Activated T-cell treated with anti-CD3 and anti-CD28 coated beads for 4 hours (primary cell): ENCODE results near the gene BTD.
"Not testable (repeated sequence)": the region's sequence is repeated elsewhere in the genome, so short reads cannot be mapped to it uniquely, and the experiment has no call there.

ENCODE experiments used
- DNase-seq: peaks from one replicate; pipeline ENCODE4 v3.0.0-alpha.2; 2020

BTD gene

GRCh38 chr3:15601399-15602145 lies at the start of gene BTD, which contains the start of gene HACL1:
Gene BTD (plus strand): TSS chr3:15601745. CDS start chr3:15635440, 33,695 bp downstream.
Gene HACL1 (minus strand): TSS chr3:15601569. CDS start chr3:15601463, 106 bp downstream.
- peak; percentile 99 for DNase-seq

- DNase-seq = no peak
Measured at GRCh38 chr3:15551902-15552301, 49.6 kb upstream of the BTD start.

GRCh38 chr3:15553749-15554148 lies 47.8 kb upstream of the BTD start:
- DNase-seq = no peak

DNA sequence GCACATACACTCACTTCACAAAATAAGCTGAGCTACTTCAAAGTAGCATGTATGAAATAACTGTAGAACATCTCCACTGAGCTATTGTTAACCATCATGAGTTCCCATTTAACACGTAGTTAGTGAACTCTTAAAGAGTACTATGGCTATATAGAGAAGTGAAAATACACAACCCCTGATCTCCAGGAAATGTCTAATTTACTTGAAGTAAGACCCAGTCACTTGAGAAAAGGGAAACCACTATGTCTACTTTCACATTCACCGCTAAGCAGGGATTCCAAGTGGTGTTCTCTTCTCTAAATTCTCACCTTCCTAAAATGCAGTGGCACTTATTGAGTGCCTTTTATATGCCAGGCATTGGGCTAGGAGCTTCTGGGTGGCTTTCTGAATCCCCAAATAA lies 45.0 kb upstream of the BTD start:
- DNase-seq = no peak

DNA sequence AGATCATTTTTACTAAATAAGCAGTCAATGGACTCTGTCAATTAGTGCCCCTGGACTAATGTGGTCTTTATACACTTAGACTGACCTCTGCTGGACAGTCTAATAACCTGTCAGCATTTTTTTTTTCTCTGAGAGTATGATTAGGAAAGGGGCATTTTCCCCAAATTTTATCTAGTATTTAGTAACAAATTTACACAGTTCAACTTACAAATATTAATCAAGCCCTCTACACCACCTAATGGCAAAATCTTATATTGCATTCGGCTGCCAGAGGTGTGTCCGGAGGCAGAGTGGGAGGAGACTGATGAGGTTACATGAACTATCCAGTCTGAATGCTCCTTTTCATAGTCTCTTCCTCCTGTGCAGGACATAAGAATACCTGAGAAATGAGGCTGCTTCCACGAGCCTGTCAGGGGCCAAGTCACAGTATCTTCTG lies 44.0 kb upstream of the BTD start:
- DNase-seq = peak; percentile 38

GRCh38 chr3:15558581-15558980 lies 43.0 kb upstream of the BTD start:
- no peak for DNase-seq

- DNase-seq = no peak
Measured at GRCh38 chr3:15562560-15562959, 39.0 kb upstream of the BTD start.

GRCh38 chr3:15563190-15563589 lies 38.4 kb upstream of the BTD start:
- DNase-seq = no peak

DNA sequence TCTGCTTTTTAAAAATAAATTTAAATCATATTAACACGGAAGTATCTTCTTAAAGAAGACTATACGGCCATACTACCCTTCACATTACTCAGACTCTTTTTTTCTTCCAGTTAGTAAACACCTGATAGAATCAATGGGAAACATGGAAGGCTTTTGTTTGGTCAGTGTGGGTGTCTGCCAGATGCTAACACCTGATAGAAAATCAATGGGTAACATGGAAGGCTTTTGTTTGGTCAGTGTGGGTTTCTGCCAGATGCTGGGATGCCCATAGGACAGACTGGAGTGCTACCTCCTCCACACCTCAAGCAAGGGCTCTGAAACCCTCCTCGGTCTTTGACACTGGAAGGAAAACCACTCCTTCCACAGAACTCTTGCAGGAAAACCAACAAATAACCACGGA lies 29.4 kb upstream of the BTD start:
- DNase-seq = no peak

DNA sequence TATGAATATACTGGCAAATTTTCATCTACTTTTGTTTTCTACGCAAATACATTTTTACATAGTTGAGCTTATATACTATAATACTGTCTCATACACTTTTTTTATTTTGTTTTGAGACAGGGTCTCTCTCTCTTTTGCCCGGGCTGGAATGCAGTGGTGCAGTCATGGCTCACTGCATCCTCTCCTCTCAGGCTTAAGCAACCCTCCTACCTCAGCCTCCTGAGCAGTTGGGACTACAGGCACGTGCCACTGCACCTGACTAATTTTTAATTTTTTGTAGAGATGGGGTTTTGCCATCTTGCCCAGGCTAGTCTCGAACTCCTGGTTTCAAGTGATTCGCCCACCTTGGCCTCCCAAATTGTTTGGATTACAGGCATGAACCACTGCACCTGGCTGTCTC lies 26.1 kb upstream of the BTD start:
- no peak for DNase-seq

DNA sequence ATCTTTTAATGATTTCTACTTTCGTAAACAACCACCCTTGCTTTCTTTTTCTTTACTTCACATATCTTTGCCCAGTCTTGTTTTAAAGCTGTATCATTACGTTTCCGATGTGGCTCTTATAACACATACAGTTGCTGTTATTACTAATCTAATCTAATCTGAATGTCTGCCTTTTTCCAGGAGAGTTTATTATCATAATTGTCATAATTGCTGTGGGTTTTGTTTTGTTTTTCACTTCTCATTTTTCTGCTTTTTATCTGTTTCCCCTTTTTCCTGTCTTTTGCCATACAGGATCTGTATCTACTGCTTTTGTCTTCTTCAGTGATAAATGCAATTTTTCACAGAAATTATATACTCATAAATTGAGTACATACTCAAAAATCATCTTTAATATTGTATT lies 25.1 kb upstream of the BTD start:
- DNase-seq = no peak

GRCh38 chr3:15578289-15578867 lies 23.2 kb upstream of the BTD start:
- no peak for DNase-seq

DNA sequence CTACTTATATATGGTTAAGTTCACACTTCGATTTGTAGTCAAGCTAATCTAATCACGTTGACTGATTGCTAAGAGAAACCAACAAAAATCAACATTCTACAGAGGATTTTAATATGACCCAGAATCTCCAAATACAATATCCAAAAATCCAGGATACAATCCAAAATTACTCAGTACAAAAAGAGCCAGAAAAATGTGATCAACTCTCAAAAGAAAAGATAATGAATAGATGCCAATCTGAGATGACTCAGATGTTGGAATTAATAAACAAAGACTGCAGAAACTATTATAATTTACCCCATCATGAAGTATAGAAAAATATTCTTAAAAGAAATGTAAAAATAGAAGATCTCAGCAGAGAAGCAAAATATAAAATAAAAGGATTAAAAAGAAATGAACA lies 22.5 kb upstream of the BTD start:
- DNase-seq = no peak

DNA sequence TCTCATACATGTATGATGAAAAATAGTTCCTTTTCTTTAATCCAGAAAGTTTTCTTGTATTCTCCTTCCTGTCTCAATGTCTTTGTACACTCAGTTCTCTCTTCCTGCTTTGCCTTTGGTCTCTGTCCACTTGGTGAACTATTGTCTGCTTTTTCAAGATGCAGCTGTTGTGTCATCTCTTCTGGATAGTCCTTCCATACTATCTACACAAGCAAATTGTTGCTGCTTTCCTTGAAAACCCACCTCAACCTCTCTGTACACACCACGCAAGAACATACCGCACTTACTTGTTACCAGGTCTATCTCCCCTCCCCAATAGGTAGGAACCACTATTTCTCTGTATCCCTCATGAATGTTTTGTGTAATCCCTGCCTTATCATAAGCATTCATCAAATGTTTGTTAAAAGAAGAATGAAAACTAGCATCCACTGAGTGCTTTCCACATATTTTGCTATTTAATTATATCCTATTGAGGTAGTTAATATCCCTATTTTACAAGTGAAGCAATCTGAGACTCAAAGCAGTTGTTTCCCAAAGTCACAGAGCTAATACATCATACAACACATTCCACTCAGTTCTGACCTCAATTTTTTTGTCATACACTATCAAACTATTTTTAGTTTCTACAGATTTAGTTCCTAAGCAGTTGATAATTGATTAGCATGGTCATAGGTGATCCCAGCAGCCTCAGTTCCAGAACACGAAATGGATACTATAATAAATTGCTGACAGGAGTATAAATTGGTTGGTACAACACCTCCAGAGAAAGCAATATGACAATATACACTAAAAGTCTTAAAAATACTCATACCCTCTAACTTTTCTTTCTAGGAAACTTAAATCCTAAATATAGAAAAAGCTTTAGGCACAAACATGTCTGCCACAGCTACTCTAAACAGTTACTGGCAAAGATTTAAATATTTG lies 19.8 kb upstream of the BTD start:
- no peak for DNase-seq

GRCh38 chr3:15585111-15585845 lies 16.3 kb upstream of the BTD start:
- DNase-seq = no peak

DNA sequence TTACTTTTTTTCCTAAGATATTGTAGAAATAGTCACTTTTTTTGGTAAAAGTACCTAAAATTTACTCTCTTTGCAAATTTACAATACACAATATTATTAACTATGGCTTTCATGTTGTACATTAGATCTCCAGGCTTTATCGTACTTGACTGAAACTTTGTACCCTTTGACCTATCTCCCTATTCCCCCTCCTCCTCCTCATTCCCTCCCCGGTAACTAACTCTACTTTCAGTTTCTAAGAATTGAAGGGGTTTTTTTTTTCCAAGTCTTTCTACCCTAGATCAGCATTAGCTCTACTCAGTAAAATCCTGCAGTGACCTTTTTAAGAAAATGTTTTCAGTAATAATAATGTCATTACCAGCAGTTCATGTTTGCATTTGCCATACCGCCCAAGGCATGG lies 10.3 kb upstream of the BTD start:
- no peak for DNase-seq

DNA sequence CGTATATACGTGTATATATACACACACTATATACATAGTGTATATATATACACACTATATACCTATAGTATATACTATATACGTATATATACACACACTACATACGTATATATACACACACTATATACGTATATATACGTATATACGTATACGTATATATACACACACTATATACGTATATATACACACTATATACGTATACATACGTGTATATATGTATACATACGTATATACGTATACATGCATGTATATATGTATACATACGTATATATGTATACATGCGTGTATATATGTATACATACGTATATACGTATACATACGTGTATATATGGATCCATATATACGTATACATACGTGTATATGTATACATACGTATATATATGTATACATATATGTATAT lies 9.6 kb upstream of the BTD start:
- no peak for DNase-seq

DNA sequence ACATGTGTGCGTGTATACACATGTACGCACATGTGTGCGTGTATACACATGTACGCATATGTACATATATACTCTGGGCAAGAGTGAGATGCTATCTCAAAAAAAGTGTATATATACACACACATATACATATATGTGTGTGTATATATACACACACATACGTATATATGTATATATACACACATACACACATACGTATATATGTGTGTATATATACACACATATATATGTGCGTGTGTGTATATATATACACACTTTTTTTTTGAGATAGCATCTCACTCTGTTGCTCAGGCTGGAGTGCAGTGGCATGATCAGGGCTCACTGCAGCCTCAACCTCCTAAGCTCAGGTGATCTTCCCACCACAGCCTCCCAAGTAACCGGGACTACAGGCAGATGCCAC lies 8.6 kb upstream of the BTD start:
- no peak for DNase-seq

- no peak for DNase-seq
Measured at GRCh38 chr3:15595955-15596354, 5.6 kb upstream of the BTD start.

DNA sequence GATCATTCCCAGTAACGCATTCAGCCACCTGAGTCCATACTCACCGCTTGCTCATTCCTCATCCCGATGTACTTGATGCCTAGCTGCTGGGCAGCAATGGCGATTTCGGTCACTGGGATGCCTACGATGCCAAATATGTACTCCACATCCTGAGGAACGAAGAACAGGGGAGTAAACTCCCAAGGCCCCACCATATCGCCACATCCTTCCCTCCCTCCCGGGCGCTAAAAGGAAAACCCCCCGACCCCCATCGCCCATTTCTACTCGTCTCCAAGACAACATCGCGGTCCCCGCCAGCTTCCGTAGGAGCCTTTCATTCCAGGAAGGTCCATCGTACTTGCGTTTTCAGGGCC lies 523 bp upstream of the BTD start:
- DNase-seq = no peak

DNA sequence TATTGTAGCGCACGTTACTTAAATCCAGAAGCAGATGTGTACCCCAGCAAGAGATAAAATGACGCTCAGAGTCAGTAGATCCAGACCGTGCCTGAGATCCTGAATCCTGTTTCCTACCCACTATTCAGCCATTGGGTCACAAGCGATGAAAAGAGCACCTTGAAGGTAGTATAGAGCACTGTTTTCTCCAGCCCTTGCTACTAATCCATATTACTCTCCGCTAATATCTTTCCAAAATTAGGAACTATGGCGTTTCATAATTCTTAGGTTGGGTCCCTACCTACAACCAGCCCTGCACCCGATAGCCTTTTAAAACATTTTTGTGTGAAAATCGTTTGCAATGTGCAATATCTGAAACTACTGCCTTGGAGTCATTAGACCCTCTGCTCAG lies 596 bp downstream of the BTD start:
- DNase-seq = no peak

DNA sequence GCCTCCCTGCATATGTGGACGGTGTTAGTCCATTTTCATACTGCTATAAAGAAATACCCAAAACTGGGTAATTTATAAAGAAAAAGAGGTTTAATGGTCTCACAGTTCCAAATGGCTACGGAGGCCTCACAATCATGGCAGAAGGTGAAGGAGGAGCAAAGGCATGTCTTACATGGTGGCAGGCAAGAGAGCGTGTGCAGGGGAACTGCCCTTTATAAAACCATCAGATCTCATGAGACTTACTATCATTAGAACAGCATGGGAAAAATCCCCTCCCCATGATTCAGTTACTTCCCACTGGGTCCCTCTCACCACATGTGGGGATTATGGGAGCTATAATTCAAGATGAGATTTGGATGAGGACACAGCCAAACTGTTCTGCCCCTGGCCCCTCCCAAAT lies 1.3 kb downstream of the BTD start:
- DNase-seq = not testable (repeated sequence)

DNA sequence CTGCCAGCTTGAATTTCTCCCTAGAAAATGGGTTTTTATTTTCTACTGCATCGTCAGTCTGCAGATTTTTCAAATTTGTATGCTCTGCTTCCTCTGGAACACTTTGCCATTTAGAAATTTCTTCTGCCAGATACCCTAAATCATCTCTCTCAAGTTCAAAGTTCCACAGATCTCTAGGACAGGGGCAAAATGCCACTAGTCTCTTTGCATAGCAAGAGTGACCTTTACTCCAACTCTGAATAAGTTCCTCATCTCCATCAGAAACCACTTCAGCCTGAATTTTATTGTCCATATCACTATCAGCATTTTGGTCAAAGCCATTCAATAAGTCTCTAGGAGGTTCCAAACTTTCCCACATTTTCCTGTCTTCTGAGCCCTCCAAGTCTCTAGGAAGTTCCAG lies 3.0 kb downstream of the BTD start:
- not testable (repeated sequence) for DNase-seq
